NCI-H748 (cell line): ENCODE data around the gene RIMS3.
A peak's percentile ranks its signal among the peaks of the same experiment; 100 is the strongest.

Source experiments
- DNase-seq: peaks from one replicate; lab custom pipeline; 2025; ENCODE audit not compliant: unreplicated experiment; lab: John Stamatoyannopoulos, UW

Gene RIMS3

DNA sequence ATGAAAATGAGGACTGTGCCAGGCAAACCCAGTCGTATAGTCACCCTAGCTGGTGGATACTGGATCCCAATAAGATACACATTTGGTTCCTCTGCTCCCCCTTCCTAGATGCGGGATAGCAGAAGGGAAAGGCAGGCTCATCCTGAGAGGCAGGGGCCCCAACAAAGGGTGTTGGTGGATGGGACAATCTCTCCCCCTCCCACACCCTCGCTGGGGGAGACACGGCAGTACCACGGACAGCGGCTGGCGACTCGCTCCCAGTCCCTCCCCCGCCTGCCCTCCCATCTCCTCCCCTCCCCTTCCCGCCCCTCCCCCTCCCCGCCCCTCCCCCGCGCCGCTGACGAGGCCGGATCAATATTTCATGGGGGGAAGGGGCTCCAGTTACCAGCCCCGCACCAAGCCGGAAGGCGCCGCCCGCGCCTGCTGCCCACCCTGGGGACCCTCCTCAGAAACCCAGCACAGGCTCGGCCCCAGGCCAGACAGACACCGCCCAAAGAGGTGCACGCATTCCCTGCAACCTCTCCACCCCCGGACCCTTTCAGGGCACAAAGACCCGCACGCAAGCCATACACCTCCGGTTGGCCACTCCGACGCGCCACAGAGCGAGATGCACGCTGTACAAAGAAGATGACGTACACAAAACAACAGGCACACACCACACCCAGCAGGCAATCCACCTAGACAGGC is 11.5 kb downstream of the RIMS3 start:
- DNase-seq = peak; percentile 90

DNA sequence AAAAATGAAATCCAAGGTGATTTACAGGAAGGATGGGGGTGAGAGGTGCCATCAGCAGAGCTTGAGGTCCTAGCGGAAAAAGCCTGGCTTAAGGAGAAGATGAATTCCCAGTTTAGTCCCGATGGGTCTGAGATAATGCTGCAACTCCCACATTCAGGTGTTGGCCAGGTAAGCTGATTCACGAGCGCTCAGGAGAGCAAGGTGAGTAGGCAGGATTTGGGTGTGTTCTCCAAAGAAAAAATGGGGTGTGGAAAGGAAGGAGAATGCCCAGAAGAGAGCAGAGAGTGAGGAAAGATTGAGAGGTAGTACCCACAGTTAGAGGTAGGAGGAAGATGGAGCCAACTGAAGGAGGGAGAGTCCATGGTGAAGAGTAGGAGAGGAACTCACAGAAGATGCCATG is 12.5 kb downstream of the RIMS3 start:
- DNase-seq = no peak

DNA sequence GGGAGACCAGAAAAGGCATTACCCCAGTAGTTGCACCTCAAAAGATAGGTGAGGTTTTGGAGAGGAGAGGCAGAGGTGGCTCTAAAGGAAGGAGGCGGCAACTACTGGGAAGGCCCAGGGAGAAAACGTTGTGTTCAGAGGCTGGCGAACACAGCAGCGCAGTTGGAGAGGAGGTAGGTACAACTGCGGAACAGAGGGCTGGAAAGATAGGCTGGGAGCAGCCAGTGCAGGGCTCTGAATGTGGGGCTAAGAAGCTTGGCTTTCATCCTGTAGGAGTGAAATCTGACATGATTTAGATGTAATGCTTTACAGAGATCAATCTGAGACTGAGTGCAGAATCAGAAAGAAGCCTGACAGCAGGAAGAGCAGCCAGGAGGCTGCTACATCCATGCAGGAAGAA is 13.0 kb downstream of the RIMS3 start:
- DNase-seq = no peak

GRCh38 chr1:40651138-40651857 is 14.2 kb downstream of the RIMS3 start:
- no peak for DNase-seq

DNA sequence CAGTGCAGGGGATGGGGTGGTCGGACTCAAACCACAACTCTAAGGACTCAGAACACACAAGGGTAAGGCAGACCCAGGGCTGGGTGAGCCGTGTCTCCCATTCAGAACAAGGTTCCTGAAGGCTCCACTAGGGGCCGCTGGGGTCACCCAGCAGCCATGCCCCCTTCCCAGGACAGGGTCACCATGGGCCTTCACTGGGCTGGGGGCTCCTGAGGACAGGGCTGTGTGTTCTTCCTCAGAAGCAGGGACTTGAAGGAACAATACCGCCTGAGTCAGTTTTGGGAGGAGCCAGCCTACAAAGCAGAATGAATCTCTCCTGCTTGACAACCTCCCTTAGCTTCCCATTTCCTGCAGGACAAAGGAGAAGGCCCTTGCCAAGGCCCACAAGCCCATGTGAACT is 15.4 kb downstream of the RIMS3 start:
- no peak for DNase-seq

DNA sequence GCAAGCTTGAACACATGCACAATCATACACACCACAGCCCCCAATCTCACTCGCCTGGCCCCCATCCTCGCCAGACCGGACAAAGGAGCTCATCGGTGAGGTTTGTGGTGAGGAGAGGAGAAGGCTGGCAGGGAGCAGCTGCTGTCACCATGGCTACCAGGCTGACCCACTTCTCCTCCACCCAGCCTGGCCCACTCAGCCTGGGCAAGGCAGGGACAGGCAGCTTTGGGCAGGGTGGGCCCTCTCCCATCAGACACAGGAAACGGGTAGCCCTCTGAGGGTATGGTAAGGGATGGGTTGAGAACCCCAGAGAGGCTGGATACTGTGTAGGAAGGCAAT is 15.9 kb downstream of the RIMS3 start:
- DNase-seq = peak; percentile 85

DNA sequence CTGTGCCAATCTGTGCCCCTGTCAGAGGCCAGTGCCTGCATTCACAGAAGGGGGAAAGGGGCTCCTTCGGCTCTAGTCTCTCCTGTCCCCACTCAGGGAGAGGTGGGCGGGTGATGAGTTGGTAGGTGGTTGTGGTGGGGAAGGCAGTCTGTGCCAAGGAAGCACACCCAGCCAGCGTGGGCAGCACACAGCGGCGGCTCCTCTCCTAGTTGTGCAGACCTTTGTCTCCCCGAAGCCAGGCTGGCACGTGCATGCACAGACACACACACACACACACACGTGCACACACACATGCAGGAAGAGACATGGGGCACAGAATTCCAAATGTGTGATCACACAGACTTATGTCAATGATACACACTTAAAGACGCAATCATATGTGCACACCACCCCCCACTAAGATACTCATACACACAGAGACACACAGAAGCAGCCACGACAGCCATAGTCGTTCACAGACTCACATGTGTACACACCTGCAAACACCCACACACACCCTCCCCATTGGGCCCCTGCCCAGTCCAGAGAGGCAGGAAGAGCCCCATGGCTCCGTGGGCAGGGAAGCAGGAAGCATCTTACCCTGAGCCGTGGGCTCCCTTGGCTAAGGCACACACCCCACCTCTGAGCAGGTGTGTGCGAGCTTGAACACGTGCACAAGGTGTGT is 16.4 kb downstream of the RIMS3 start:
- DNase-seq = peak; percentile 85

GRCh38 chr1:40648200-40648599 is 17.3 kb downstream of the RIMS3 start:
- DNase-seq = no peak

- no peak for DNase-seq
These were observed 19.2 kb downstream of the RIMS3 start for GRCh38 chr1:40646315-40646714.

GRCh38 chr1:40645118-40645680 is 20.3 kb downstream of the RIMS3 start:
- no peak for DNase-seq

GRCh38 chr1:40641601-40642242 is 23.8 kb downstream of the RIMS3 start:
- no peak for DNase-seq

DNA sequence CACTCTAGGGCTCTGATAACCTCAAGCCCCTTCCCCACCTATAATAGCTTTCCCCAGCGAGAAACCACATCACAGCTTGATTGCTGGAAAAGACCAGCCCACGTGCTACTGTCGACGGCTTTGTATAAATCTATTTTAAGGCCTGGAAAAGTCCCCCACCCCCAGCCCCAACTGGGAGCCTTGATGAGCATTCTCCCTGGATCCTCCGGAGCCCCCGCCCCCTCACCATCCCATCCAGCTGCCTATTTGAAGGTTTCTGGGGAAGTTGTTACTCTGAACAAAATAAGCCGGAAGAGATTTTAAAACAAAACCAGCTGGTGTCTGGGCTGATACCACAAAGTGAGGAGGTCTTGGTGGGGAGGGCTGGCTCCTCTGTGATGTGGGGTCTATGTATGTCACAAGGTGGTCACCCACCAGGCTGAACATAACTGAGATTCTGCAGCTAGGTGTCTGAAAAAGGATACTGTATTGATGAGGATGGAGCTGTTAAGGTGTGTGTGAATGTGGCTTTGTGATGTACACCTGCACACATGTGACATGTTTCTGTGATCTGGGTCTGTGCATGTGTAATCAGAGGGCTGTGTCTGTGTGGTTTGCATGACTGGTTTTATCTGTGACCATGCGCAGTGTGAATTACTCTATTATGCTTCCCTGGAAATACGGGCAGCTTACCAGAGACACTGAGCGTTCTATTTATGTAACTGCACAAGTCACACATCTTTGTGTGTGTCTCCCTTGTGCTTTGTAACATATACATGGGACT is 25.0 kb downstream of the RIMS3 start:
- DNase-seq = no peak

GRCh38 chr1:40638097-40639036 is 27.1 kb downstream of the RIMS3 start:
- DNase-seq = no peak

DNA sequence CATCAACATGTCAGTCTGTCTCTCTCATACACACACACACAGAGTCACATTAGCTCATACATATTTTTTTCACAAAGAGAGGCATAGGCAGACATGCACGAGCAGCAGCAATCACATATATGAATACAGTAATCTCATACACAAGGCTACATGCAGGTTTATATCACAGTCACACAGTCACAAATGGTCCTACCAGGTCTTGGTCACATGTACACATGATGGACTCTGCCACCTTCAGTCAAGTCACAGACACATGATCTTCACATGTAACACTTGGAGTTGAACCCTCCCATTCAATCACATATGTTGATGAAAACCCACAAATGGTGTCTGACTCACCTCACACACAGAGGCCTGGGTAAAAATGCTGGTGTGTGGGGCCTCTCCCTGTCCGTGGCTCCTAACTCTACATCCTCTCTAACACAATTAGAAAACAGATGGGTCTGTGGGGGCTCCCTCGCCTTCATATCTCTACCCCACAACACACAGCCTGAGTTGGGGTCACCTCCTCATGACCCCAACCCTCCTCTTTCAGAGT is 27.9 kb downstream of the RIMS3 start:
- no peak for DNase-seq

DNA sequence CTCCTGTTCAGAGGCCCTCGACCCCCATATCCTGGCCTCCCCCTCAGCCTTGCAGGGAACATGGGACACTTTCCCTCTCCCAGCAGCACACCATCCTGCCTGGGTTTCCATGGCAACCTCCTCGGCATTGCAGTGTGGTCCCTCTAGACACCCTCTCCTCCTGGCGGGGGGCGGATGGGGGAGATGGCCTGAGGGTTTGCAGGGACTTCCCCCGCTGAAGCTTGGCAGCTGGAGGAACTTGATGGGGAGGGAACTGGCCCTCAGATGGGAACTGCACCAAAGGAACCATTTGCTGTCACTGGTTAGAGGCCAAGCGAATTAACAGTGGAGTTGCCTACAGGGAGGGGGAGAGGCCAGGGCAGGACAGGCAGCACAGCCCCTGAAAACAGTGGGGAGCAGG is 28.7 kb downstream of the RIMS3 start:
- peak; percentile 63 for DNase-seq

GRCh38 chr1:40635763-40636500 is 29.6 kb downstream of the RIMS3 start:
- no peak for DNase-seq

DNA sequence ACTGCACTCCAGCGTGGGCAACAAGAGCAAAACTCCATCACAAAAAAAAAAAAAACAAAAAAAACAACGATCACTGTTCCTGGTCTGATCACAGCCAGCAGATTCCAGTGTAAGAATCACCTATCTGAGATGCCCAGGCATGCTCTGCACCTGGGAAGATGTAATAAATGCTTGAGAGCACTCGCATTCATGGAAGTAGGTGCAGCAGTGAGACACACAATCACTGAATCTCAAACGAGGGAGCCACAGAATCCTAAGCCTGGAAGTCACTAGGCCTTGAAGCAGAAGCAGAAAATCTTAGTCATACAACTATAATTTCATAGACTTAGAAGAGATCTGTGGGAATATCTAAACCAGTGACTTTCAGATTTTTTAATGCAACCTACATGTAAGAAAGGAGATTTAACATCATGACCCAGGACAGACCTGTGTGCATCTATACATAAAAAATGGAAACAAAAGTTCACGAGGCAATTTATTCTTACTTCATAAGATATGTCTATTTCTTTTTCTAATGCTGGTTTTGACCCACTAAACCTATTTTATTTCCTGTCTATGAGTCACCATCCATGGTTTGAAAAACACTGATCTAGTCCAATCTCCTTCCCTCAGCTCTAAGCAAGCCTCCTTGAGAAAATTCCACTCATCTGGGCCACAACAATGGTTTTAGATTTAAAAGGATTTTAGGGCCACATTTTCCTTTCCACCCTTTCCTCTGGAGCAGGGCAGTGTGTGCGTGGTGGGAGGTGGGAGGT is 30.4 kb downstream of the RIMS3 start:
- DNase-seq = no peak

- no peak for DNase-seq
These were observed 31.5 kb downstream of the RIMS3 start for GRCh38 chr1:40633931-40634376.
